HG02981 (cell line): ENCODE results near the gene EEF1AKMT1.
A peak's percentile ranks its signal among the peaks of the same experiment; 100 is the strongest.

ENCODE experiments used
- ATAC-seq: cut with Tn5 transposase; IDR thresholded peaks from one replicate; pipeline ENCODE4 v1.9.1; 2021; ENCODE audit warnings: mild to moderate bottlenecking, moderate library complexity; ENCODE audit not compliant: unreplicated experiment

EEF1AKMT1 gene

GRCh38 chr13:20773194-20774080, at the start of gene EEF1AKMT1:
EEF1AKMT1 (minus strand) TSS chr13:20773961; CDS start chr13:20757598, 16,363 bp downstream.
- ATAC-seq, result peak; percentile 87

- ATAC-seq, result no peak
Observed at GRCh38 chr13:20823071-20823470, 49.3 kb upstream of the EEF1AKMT1 start.

GRCh38 chr13:20822406-20822805, 48.6 kb upstream of the EEF1AKMT1 start:
- ATAC-seq, result no peak

- no peak for ATAC-seq
Observed at GRCh38 chr13:20819715-20820114, 46.0 kb upstream of the EEF1AKMT1 start.

- no peak for ATAC-seq
Observed at GRCh38 chr13:20815464-20815863, 41.7 kb upstream of the EEF1AKMT1 start.

GRCh38 chr13:20814224-20814910, 40.6 kb upstream of the EEF1AKMT1 start:
- no peak for ATAC-seq

- ATAC-seq, result no peak
Observed at GRCh38 chr13:20812890-20813289, 39.1 kb upstream of the EEF1AKMT1 start.

- no peak for ATAC-seq
Observed at GRCh38 chr13:20810808-20811207, 37.0 kb upstream of the EEF1AKMT1 start.

- no peak for ATAC-seq
Observed at GRCh38 chr13:20808874-20809273, 35.1 kb upstream of the EEF1AKMT1 start.

GRCh38 chr13:20803180-20803965, 29.6 kb upstream of the EEF1AKMT1 start:
- no peak for ATAC-seq

- ATAC-seq, result no peak
Observed at GRCh38 chr13:20801707-20802106, 27.9 kb upstream of the EEF1AKMT1 start.

GRCh38 chr13:20799726-20800416, 26.1 kb upstream of the EEF1AKMT1 start:
- no peak for ATAC-seq

GRCh38 chr13:20798027-20798426, 24.3 kb upstream of the EEF1AKMT1 start:
- ATAC-seq, result no peak

GRCh38 chr13:20796791-20797508, 23.2 kb upstream of the EEF1AKMT1 start:
- ATAC-seq, result no peak

GRCh38 chr13:20789665-20790064, 15.9 kb upstream of the EEF1AKMT1 start:
- no peak for ATAC-seq

GRCh38 chr13:20788312-20788711, 14.6 kb upstream of the EEF1AKMT1 start:
- no peak for ATAC-seq

- ATAC-seq, result no peak
Observed at GRCh38 chr13:20787180-20787579, 13.4 kb upstream of the EEF1AKMT1 start.

GRCh38 chr13:20782116-20782708, 8.5 kb upstream of the EEF1AKMT1 start:
- ATAC-seq, result no peak

- ATAC-seq, result no peak
Observed at GRCh38 chr13:20780317-20780716, 6.6 kb upstream of the EEF1AKMT1 start.

- no peak for ATAC-seq
Observed at GRCh38 chr13:20779405-20779804, 5.6 kb upstream of the EEF1AKMT1 start.
